IPS DF 6.9 (cell line): Measurements from ENCODE around the gene ACP3.
A peak's percentile ranks its signal among the peaks of the same experiment; 100 is the strongest.

ENCODE experiments used
- DNase-seq: peaks from one replicate; pipeline ENCODE4 v3.0.0-alpha.2; 2013; ENCODE audit warnings: low read depth, low spot score
- H3K27ac ChIP-seq: one replicate; pipeline ENCODE4 v1.5.1; 2013; ENCODE audit warnings: low read length, control low read depth
- H3K27me3 ChIP-seq: 2 replicates; pipeline ENCODE4 v1.6.1; 2013; ENCODE audit warnings: mild to moderate bottlenecking, low read length; ENCODE audit not compliant: control insufficient read depth, insufficient read depth
- H3K36me3 ChIP-seq: 2 replicates; pipeline ENCODE4 v1.6.1; 2013; ENCODE audit warnings: low read length; ENCODE audit not compliant: control insufficient read depth, insufficient read depth
- H3K4me1 ChIP-seq: 2 replicates; pipeline ENCODE4 v1.6.1; 2013; ENCODE audit warnings: low read length; ENCODE audit not compliant: control insufficient read depth, insufficient read depth
- H3K4me3 ChIP-seq: 2 replicates; pipeline ENCODE4 v1.5.1; 2013; ENCODE audit warnings: mild to moderate bottlenecking, low read length
- H3K9me3 ChIP-seq: 2 replicates; pipeline ENCODE4 v1.6.1; 2013; ENCODE audit warnings: low read length, inconsistent platforms; ENCODE audit not compliant: control insufficient read depth, insufficient read depth
- WGBS: extraction: QIAGEN DNeasy Blood & Tissue Kit; methylation state at CpG from one replicate; pipeline ENCODE4 v1.1.7; 2013; ENCODE audit warnings: mixed read lengths, missing lambda C conversion rate; ENCODE audit not compliant: insufficient read length, insufficient coverage; 5-methylcytosine and 5-hydroxymethylcytosine counted together

The ACP3 gene

DNA sequence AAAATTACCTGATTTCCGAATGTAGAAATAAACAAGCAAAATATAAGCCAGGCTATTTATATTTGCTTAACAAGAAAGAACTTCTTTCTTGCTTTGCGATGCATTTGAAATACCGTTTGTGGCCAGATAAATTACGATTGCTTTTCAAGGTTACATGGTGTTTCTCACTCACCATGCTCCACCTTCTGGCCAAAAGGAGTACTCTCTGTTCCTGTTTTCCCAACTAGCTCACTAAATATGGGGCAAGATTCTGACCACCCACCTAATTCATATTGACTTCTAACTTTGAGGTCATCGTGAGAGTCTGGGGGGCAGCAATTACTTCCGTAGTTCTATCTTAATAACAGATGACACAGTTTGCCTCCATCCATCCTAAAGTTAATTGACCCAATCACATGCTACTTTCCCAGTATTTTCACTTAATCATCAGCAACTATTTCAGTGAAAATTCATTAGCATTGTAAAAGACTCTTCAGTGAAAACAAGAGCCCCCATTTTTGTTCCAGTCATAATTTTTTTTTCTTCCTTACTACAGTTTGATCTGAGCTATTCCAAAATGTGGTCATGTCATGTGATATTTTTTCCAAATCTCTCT, 25.9 kb downstream of the ACP3 start:
- Histone ChIP-seq H3K9me3 (no peaks in the 10 kb centered on the region), H3K36me3 (no peaks in the 10 kb centered on the region), H3K27ac (no peak overlapping the region), H3K4me3 (no peak overlapping the region), H3K4me1 (no peaks in the 10 kb centered on the region), H3K27me3 (no peaks in the 10 kb centered on the region)
- no CpG with 5 or more reads among the region's 6 CpGs for WGBS
- DNase-seq = peak; percentile 33

DNA sequence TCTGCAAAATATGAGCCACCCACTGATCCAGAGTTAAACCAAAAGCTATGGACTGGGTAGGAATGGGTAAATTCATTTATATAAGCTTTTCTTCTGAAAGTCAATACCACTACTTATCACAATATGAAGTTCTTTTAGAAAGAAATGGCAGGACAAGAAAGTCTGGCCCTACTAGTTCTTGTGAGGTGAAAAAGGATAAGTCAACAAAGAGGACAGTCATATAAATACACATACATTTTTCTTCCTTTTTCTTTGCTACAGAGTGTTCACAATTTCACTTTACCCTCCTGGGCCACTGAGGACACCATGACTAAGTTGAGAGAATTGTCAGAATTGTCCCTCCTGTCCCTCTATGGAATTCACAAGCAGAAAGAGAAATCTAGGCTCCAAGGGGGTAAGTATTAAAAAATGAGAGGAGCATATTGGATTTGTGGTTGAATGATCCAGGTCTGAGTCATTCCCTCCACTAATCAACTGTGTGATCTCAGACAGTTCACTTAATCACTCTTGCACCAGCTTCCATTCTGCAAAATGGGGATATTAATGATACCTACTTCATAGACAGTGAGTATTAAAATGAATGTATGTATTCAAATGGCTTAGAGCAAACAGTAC, 27.6 kb downstream of the ACP3 start:
- Histone ChIP-seq H3K4me3 (no peak overlapping the region), H3K27me3 (no peaks in the 10 kb centered on the region), H3K36me3 (no peaks in the 10 kb centered on the region), H3K27ac (no peak overlapping the region), H3K9me3 (no peaks in the 10 kb centered on the region), H3K4me1 (no peaks in the 10 kb centered on the region)
- DNase-seq = no peak

- H3K27me3 ChIP-seq = no peaks in the 10 kb centered on the region
- H3K9me3 ChIP-seq = no peaks in the 10 kb centered on the region
- WGBS = no CpG with 5 or more reads among the region's 5 CpGs
- peaks cover 4% of the 10 kb centered on the region; the same call in 1 of the 2 replicates for H3K4me1 ChIP-seq
- no peak overlapping the region for H3K4me3 ChIP-seq
- no peak for DNase-seq
- H3K36me3 ChIP-seq = no peaks in the 10 kb centered on the region
- no peak overlapping the region for H3K27ac ChIP-seq
These were observed 29.9 kb downstream of the ACP3 start for GRCh38 chr3:132346841-132347736.

GRCh38 chr3:132347811-132348210, 30.6 kb downstream of the ACP3 start:
- H3K4me3 ChIP-seq = no peak overlapping the region
- H3K36me3 ChIP-seq = no peaks in the 10 kb centered on the region
- no peaks in the 10 kb centered on the region for H3K9me3 ChIP-seq
- H3K27me3 ChIP-seq = no peaks in the 10 kb centered on the region
- WGBS = no CpG with 5 or more reads among the region's 1 CpG
- H3K4me1 ChIP-seq = peaks cover 4% of the 10 kb centered on the region; the same call in 1 of the 2 replicates
- H3K27ac ChIP-seq = no peak overlapping the region
- no peak for DNase-seq

- no peak overlapping the region for H3K4me3 ChIP-seq
- WGBS = no CpG with 5 or more reads among the region's 1 CpG
- no peaks in the 10 kb centered on the region for H3K9me3 ChIP-seq
- H3K36me3 ChIP-seq = no peaks in the 10 kb centered on the region
- no peak for DNase-seq
- H3K27me3 ChIP-seq = no peaks in the 10 kb centered on the region
- no peak overlapping the region for H3K27ac ChIP-seq
- H3K4me1 ChIP-seq = peaks cover 4% of the 10 kb centered on the region; the same call in 1 of the 2 replicates
These were observed 31.3 kb downstream of the ACP3 start for GRCh38 chr3:132348531-132348930.

GRCh38 chr3:132350814-132351213, 33.6 kb downstream of the ACP3 start:
- WGBS = no CpG with 5 or more reads among the region's 1 CpG
- H3K36me3 ChIP-seq = no peaks in the 10 kb centered on the region
- H3K27me3 ChIP-seq = no peaks in the 10 kb centered on the region
- peaks cover 4% of the 10 kb centered on the region; the same call in 1 of the 2 replicates for H3K4me1 ChIP-seq
- no peak overlapping the region for H3K27ac ChIP-seq
- no peak overlapping the region for H3K4me3 ChIP-seq
- DNase-seq = no peak
- no peaks in the 10 kb centered on the region for H3K9me3 ChIP-seq

GRCh38 chr3:132351222-132351806, 34.1 kb downstream of the ACP3 start:
- no peaks in the 10 kb centered on the region for H3K9me3 ChIP-seq
- DNase-seq = no peak
- no CpG with 5 or more reads among the region's 5 CpGs for WGBS
- no peaks in the 10 kb centered on the region for H3K36me3 ChIP-seq
- H3K27ac ChIP-seq = no peak overlapping the region
- no peak overlapping the region for H3K4me3 ChIP-seq
- no peaks in the 10 kb centered on the region for H3K27me3 ChIP-seq
- peaks cover 4% of the 10 kb centered on the region; the same call in 1 of the 2 replicates for H3K4me1 ChIP-seq

DNA sequence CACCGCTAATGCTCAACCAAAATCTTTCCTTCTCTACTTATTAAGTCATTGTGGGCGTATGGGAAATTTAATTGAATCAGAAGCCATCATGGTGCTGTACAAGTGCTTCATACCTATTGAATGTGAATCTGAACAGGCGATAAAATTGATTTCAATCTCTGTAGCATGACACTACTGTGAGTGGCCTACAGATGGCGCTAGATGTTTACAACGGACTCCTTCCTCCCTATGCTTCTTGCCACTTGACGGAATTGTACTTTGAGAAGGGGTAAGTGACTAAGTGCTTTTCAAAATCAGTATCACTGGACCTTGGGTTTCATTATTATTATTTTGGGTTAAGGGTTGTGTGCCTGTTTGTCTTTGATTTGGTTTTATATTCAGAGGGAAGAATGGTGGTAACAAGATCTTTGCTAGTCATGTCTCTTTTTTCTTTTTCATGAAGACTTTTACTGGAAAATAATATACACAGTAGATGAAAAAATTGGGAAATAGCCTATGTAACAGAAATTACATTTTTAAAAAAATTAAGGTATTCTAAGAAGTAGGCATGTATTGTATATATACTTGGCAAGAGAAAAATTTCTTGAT, 35.4 kb downstream of the ACP3 start:
- peak; percentile 48 for DNase-seq
- Histone ChIP-seq H3K27me3 (no peaks in the 10 kb centered on the region), H3K36me3 (no peaks in the 10 kb centered on the region), H3K27ac (no peak overlapping the region), H3K4me3 (no peak overlapping the region), H3K4me1 (peaks cover 4% of the 10 kb centered on the region; the same call in 1 of the 2 replicates), H3K9me3 (no peaks in the 10 kb centered on the region)
- WGBS = no CpG with 5 or more reads among the region's 6 CpGs

- H3K27me3 ChIP-seq = no peaks in the 10 kb centered on the region
- WGBS = no CpG with 5 or more reads among the region's 9 CpGs
- no peak for DNase-seq
- H3K9me3 ChIP-seq = no peaks in the 10 kb centered on the region
- H3K4me3 ChIP-seq = no peak overlapping the region
- H3K27ac ChIP-seq = no peak overlapping the region
- peaks cover 4% of the 10 kb centered on the region; the same call in 1 of the 2 replicates for H3K4me1 ChIP-seq
- no peaks in the 10 kb centered on the region for H3K36me3 ChIP-seq
These were observed 37.9 kb downstream of the ACP3 start for GRCh38 chr3:132354916-132355702.
